Liver (tissue), 9 donors: ENCODE measurements around the gene FOXF2. TPM values are rescaled to one million over a fixed set of nuclear protein-coding genes. Genes with fewer than 3 reads are reported as not detected.

Source experiments
- DNase-seq: peaks from one replicate; pipeline ENCODE4 v3.0.0-alpha.2; 2017; ENCODE audit warnings: low spot score
- H3K27ac ChIP-seq, 2 donors: one replicate each; pipeline ENCODE4 v1.7.0; 2013; ENCODE audit warnings: inconsistent platforms in 2 of 2, low read length in 2 of 2, control low read depth in 1 of 2, low read depth in 1 of 2, mild to moderate bottlenecking in 1 of 2
- H3K27me3 ChIP-seq, 4 donors: one replicate each; pipeline versions ENCODE4 v1.6.1 to v1.7.0; 2013; ENCODE audit warnings: low read length in 3 of 4, inconsistent platforms in 1 of 4, mild to moderate bottlenecking in 1 of 4, moderate library complexity in 1 of 4; ENCODE audit not compliant: control insufficient read depth in 4 of 4, insufficient read depth in 4 of 4
- H3K36me3 ChIP-seq, 4 donors: one replicate each; pipeline versions ENCODE4 v1.6.1 to v1.7.0; 2013; ENCODE audit warnings: low read length in 3 of 4, mild to moderate bottlenecking in 3 of 4, low read depth in 1 of 4, moderate library complexity in 1 of 4; ENCODE audit not compliant: control insufficient read depth in 4 of 4, insufficient read depth in 3 of 4
- H3K4me1 ChIP-seq, 4 donors: one replicate each; pipeline versions ENCODE4 v1.6.1 to v1.7.0; 2013; ENCODE audit warnings: low read length in 3 of 4, mild to moderate bottlenecking in 3 of 4, moderate library complexity in 1 of 4; ENCODE audit not compliant: control insufficient read depth in 4 of 4, insufficient read depth in 4 of 4
- H3K4me3 ChIP-seq, 3 donors: one replicate each; pipeline versions ENCODE4 v1.6.1 to v1.7.0; 2013; ENCODE audit warnings: low read length in 3 of 3, control low read depth in 1 of 3, low read depth in 1 of 3, mild to moderate bottlenecking in 1 of 3
- H3K9ac ChIP-seq, 2 donors: one replicate each; pipeline ENCODE4 v1.7.0; 2013; ENCODE audit warnings: low read length in 2 of 2, mild to moderate bottlenecking in 2 of 2, moderate library complexity in 2 of 2, control low read depth in 1 of 2, low read depth in 1 of 2
- H3K9me3 ChIP-seq, 4 donors: one replicate each; pipeline versions ENCODE4 v1.6.1 to v1.7.0; 2013; ENCODE audit warnings: low read length in 3 of 4; ENCODE audit not compliant: control insufficient read depth in 4 of 4
- ATF3 ChIP-seq: IDR thresholded peaks from 2 replicates; pipeline ENCODE4 v1.6.1; 2016; ENCODE audit warnings: antibody characterized with exemption
- CTCF ChIP-seq: fragments of 150-350 bp; IDR thresholded peaks from 2 replicates; pipeline ENCODE4 v1.5.1; 2017; ENCODE audit warnings: improper control_type of control experiment, low read depth, low read length; ENCODE audit not compliant: missing input control
- EGR1 ChIP-seq, 2 donors: IDR thresholded peaks; 2 replicates each; pipeline ENCODE4 v1.6.1; 2016 to 2018; ENCODE audit warnings: antibody characterized with exemption in 2 of 2, low read depth in 2 of 2
- FOXA2 ChIP-seq: IDR thresholded peaks from 2 replicates; pipeline ENCODE4 v1.6.1; 2016; ENCODE audit warnings: antibody characterized with exemption
- GABPA ChIP-seq, 2 donors: IDR thresholded peaks in 1 of 2; conservative IDR thresholded peaks in 1 of 2; 2 replicates each; pipeline ENCODE4 v1.6.1; 2016; ENCODE audit warnings: antibody characterized with exemption in 2 of 2, mild to moderate bottlenecking in 1 of 2, moderate library complexity in 1 of 2
- HNF4A ChIP-seq, 2 donors: conservative IDR thresholded peaks; 2 replicates each; pipeline ENCODE4 v1.6.1; 2016; ENCODE audit warnings: antibody characterized with exemption in 2 of 2, mild to moderate bottlenecking in 2 of 2
- NR2F2 ChIP-seq: IDR thresholded peaks from 2 replicates; pipeline ENCODE4 v1.6.1; 2016; ENCODE audit warnings: antibody characterized with exemption
- RAD21 ChIP-seq, 2 donors: IDR thresholded peaks; 2 replicates each; pipeline ENCODE4 v1.6.1; 2016; ENCODE audit warnings: antibody characterized with exemption in 2 of 2, mild to moderate bottlenecking in 2 of 2
- RXRA ChIP-seq, 2 donors: IDR thresholded peaks; 2 replicates each; pipeline ENCODE4 v1.6.1; 2017 to 2018; ENCODE audit warnings: antibody characterized with exemption in 2 of 2, mild to moderate bottlenecking in 1 of 2
- SP1 ChIP-seq: IDR thresholded peaks from 2 replicates; pipeline ENCODE4 v1.6.1; 2018; ENCODE audit warnings: antibody characterized with exemption, mild to moderate bottlenecking
- YY1 ChIP-seq: IDR thresholded peaks from 2 replicates; pipeline ENCODE4 v1.6.1; 2016; ENCODE audit warnings: antibody characterized with exemption, mild to moderate bottlenecking
- ZBTB33 ChIP-seq: IDR thresholded peaks from 2 replicates; pipeline ENCODE4 v1.6.1; 2016; ENCODE audit warnings: antibody characterized with exemption
- WGBS: extraction: QIAGEN DNeasy Blood & Tissue Kit; methylation state at CpG from one replicate; pipeline ENCODE4 v1.1.7; 2013; 5-methylcytosine and 5-hydroxymethylcytosine counted together
- polyA plus RNA-seq, 2 donors: library from polyadenylated mRNA; stranded (reverse) in 1 of 2; unstranded in 1 of 2; fragments of 200-250 nt in 1 of 2; fragments of >200 nt in 1 of 2; fragmentation: Nextera tagmentation in 1 of 2; extraction: Ambion mirVana in 1 of 2; gene quantifications; one replicate each; pipeline versions ENCODE4 v1.2.1 to v1.2.3, GENCODE V29; 2013 to 2015
- total RNA-seq, 2 donors: library from RNA; depleted of rRNA; stranded (reverse); fragments of >200 nt; gene quantifications; one replicate each; pipeline ENCODE4 v1.2.3, GENCODE V29; 2014
- donor health status: healthy.
- donor health status: healthy.
- donor health status: healthy.
- donor health status: healthy.
- donor health status: healthy.

The FOXF2 gene
- total and polyA plus RNA-seq, 4 donors = 0.05 TPM; not detected in 3

GRCh38 chr6:1391800-1392309 lies 2.5 kb downstream of the FOXF2 start (continued):
- TF ChIP-seq CTCF (no peak), ZBTB33 (no peak)

- H3K4me1 ChIP-seq = peaks cover 16 to 33% (median 22%) of the 10 kb centered on the region in 4 donors
- no peak overlapping the region for H3K9ac ChIP-seq
- 8% methylated on average over 74 of the region's 74 CpGs for WGBS
- H3K27ac ChIP-seq = no peak overlapping the region
- H3K9me3 ChIP-seq = no peaks in the 10 kb centered on the region
- DNase-seq = no peak
- TF ChIP-seq RAD21 (IDR thresholded peaks at IDR 0.05) = no peak
- no peak for TF ChIP-seq YY1
- TF ChIP-seq NR2F2 = no peak
- TF ChIP-seq ZBTB33 = no peak
- no peak for TF ChIP-seq GABPA (IDR thresholded peaks at IDR 0.05 in 1 of 2, conservative IDR thresholded peaks at IDR 0.05 in 1 of 2)
- TF ChIP-seq SP1 = no peak
- TF ChIP-seq FOXA2 = no peak
- H3K27me3 ChIP-seq = peaks cover 6 to 37% (median 33%) of the 10 kb centered on the region in 4 donors
- H3K4me3 ChIP-seq = peak overlapping the region in 2 of 3 donors; percentile 38 to 48
- no peaks in the 10 kb centered on the region for H3K36me3 ChIP-seq
These were observed 3.7 kb downstream of the FOXF2 start for GRCh38 chr6:1392813-1393640.

- peak overlapping the region in 2 of 3 donors; percentile 38 to 48 for H3K4me3 ChIP-seq
- peaks cover 16 to 30% (median 22%) of the 10 kb centered on the region in 4 donors for H3K4me1 ChIP-seq
- peaks cover 3 to 37% (median 27%) of the 10 kb centered on the region in 4 donors for H3K27me3 ChIP-seq
- no peak for DNase-seq
- H3K9ac ChIP-seq = no peak overlapping the region
- WGBS = 10% methylated on average over 47 of the region's 47 CpGs
- H3K27ac ChIP-seq = no peak overlapping the region
- H3K9me3 ChIP-seq = no peaks in the 10 kb centered on the region
- no peaks in the 10 kb centered on the region for H3K36me3 ChIP-seq
- TF ChIP-seq GABPA (IDR thresholded peaks at IDR 0.05 in 1 of 2, conservative IDR thresholded peaks at IDR 0.05 in 1 of 2) (no peak), RXRA (IDR thresholded peaks at IDR 0.05) (no peak), CTCF (no peak), ATF3 (no peak), ZBTB33 (no peak), EGR1 (IDR thresholded peaks at IDR 0.05; ENCODE audit: low read depth in 2 of 2) (no peak), YY1 (no peak), HNF4A (conservative IDR thresholded peaks at IDR 0.05) (no peak)
These were observed 4.4 kb downstream of the FOXF2 start for GRCh38 chr6:1393641-1394283.
